HUES48 (cell line): ENCODE results near the gene AKAP10.
"Not testable (repeated sequence)": the region's sequence is repeated elsewhere in the genome, so short reads cannot be mapped to it uniquely, and the experiment has no call there.

Source experiments
- H3K27ac ChIP-seq: one replicate; pipeline ENCODE4 v1.7.0; 2013; ENCODE audit warnings: low read depth, low read length, inconsistent platforms
- H3K27me3 ChIP-seq: 2 replicates; pipeline ENCODE4 v1.6.1; 2013; ENCODE audit warnings: mild to moderate bottlenecking, low read length; ENCODE audit not compliant: control insufficient read depth, insufficient read depth
- H3K36me3 ChIP-seq: 2 replicates; pipeline ENCODE4 v1.6.1; 2013; ENCODE audit warnings: low read length; ENCODE audit not compliant: control insufficient read depth, insufficient read depth
- H3K4me1 ChIP-seq: 2 replicates; pipeline ENCODE4 v1.6.1; 2013; ENCODE audit warnings: mild to moderate bottlenecking, low read length; ENCODE audit not compliant: control insufficient read depth, insufficient read depth
- H3K4me3 ChIP-seq: 2 replicates; pipeline ENCODE4 v1.5.1; 2013; ENCODE audit warnings: mild to moderate bottlenecking, low read depth, low read length
- H3K9ac ChIP-seq: 2 replicates; pipeline ENCODE4 v1.6.1; 2013; ENCODE audit warnings: mild to moderate bottlenecking, low read depth, low read length, moderate library complexity
- H3K9me3 ChIP-seq: 2 replicates; pipeline ENCODE4 v1.6.1; 2013; ENCODE audit warnings: low read length; ENCODE audit not compliant: control insufficient read depth, insufficient read depth

AKAP10 gene

GRCh38 chr17:19890001-19890400, 87.6 kb downstream of the AKAP10 start:
- H3K27ac ChIP-seq, H3K9me3 ChIP-seq, H3K36me3 ChIP-seq, H3K4me3 ChIP-seq, H3K4me1 ChIP-seq, H3K9ac ChIP-seq, H3K27me3 ChIP-seq: not testable (repeated sequence)

- Histone ChIP-seq H3K9ac (no peak overlapping the region), H3K9me3 (no peaks in the 10 kb centered on the region), H3K27me3 (no peaks in the 10 kb centered on the region), H3K4me3 (no peak overlapping the region), H3K36me3 (no peaks in the 10 kb centered on the region), H3K4me1 (no peaks in the 10 kb centered on the region), H3K27ac (no peak overlapping the region)
These were observed 91.5 kb downstream of the AKAP10 start for GRCh38 chr17:19886116-19886515.

- H3K4me1 ChIP-seq, result no peaks in the 10 kb centered on the region
- H3K36me3 ChIP-seq, result no peaks in the 10 kb centered on the region
- H3K27me3 ChIP-seq, result no peaks in the 10 kb centered on the region
- H3K27ac ChIP-seq, result no peak overlapping the region
- no peak overlapping the region for H3K9ac ChIP-seq
- H3K9me3 ChIP-seq, result no peaks in the 10 kb centered on the region
- H3K4me3 ChIP-seq, result no peak overlapping the region
These were observed 94.0 kb downstream of the AKAP10 start for GRCh38 chr17:19883537-19884215.

GRCh38 chr17:19880393-19880792, 97.2 kb downstream of the AKAP10 start:
- Histone ChIP-seq H3K4me3 (no peak overlapping the region), H3K4me1 (no peaks in the 10 kb centered on the region), H3K36me3 (no peaks in the 10 kb centered on the region), H3K9ac (no peak overlapping the region), H3K27ac (no peak overlapping the region), H3K9me3 (no peaks in the 10 kb centered on the region), H3K27me3 (no peaks in the 10 kb centered on the region)

- no peak overlapping the region for H3K9ac ChIP-seq
- no peak overlapping the region for H3K4me3 ChIP-seq
- no peaks in the 10 kb centered on the region for H3K36me3 ChIP-seq
- H3K27ac ChIP-seq, result no peak overlapping the region
- no peaks in the 10 kb centered on the region for H3K27me3 ChIP-seq
- no peaks in the 10 kb centered on the region for H3K4me1 ChIP-seq
- H3K9me3 ChIP-seq, result no peaks in the 10 kb centered on the region
These were observed 100.2 kb downstream of the AKAP10 start for GRCh38 chr17:19877364-19877945.

GRCh38 chr17:19876529-19877161, 101.0 kb downstream of the AKAP10 start:
- H3K9ac ChIP-seq, result no peak overlapping the region
- H3K4me1 ChIP-seq, result no peaks in the 10 kb centered on the region
- no peak overlapping the region for H3K27ac ChIP-seq
- no peaks in the 10 kb centered on the region for H3K27me3 ChIP-seq
- H3K4me3 ChIP-seq, result no peak overlapping the region
- H3K9me3 ChIP-seq, result no peaks in the 10 kb centered on the region
- H3K36me3 ChIP-seq, result no peaks in the 10 kb centered on the region

- no peak overlapping the region for H3K27ac ChIP-seq
- H3K27me3 ChIP-seq, result no peaks in the 10 kb centered on the region
- H3K36me3 ChIP-seq, result no peaks in the 10 kb centered on the region
- no peaks in the 10 kb centered on the region for H3K4me1 ChIP-seq
- no peak overlapping the region for H3K9ac ChIP-seq
- H3K9me3 ChIP-seq, result no peaks in the 10 kb centered on the region
- H3K4me3 ChIP-seq, result no peak overlapping the region
These were observed 103.4 kb downstream of the AKAP10 start for GRCh38 chr17:19874256-19874655.

GRCh38 chr17:19873346-19873745, 104.3 kb downstream of the AKAP10 start:
- Histone ChIP-seq H3K27ac (no peak overlapping the region), H3K4me1 (no peaks in the 10 kb centered on the region), H3K4me3 (no peak overlapping the region), H3K36me3 (no peaks in the 10 kb centered on the region), H3K9ac (no peak overlapping the region), H3K9me3 (no peaks in the 10 kb centered on the region), H3K27me3 (peaks cover 8% of the 10 kb centered on the region)

GRCh38 chr17:19868079-19868395, 109.6 kb downstream of the AKAP10 start:
- H3K9me3 ChIP-seq, result no peaks in the 10 kb centered on the region
- peaks cover 12% of the 10 kb centered on the region for H3K27me3 ChIP-seq
- no peak overlapping the region; the same call in 1 of the 2 replicates for H3K9ac ChIP-seq
- peak overlapping the region; percentile 84 for H3K4me3 ChIP-seq
- H3K36me3 ChIP-seq, result no peaks in the 10 kb centered on the region
- H3K4me1 ChIP-seq, result no peaks in the 10 kb centered on the region
- no peak overlapping the region for H3K27ac ChIP-seq

- no peaks in the 10 kb centered on the region for H3K36me3 ChIP-seq
- no peaks in the 10 kb centered on the region for H3K9me3 ChIP-seq
- H3K4me1 ChIP-seq, result no peaks in the 10 kb centered on the region
- peak within 1 kb of the TSS; percentile 38 for H3K9ac ChIP-seq
- peak within 1 kb of the TSS; percentile 84 for H3K4me3 ChIP-seq
- peaks cover 12% of the 10 kb centered on the region for H3K27me3 ChIP-seq
- peak within 1 kb of the TSS; percentile 17 for H3K27ac ChIP-seq
These were observed 110.1 kb downstream of the AKAP10 start, which contains the start of gene ULK2 for GRCh38 chr17:19867329-19868078. TSS of gene ULK2 (minus strand) at chr17:19867936. CDS start at chr17:19867417, 519 bp downstream.

GRCh38 chr17:19867079-19867328, 110.6 kb downstream of the AKAP10 start:
- Histone ChIP-seq H3K36me3 (no peaks in the 10 kb centered on the region), H3K9me3 (no peaks in the 10 kb centered on the region), H3K4me1 (no peaks in the 10 kb centered on the region), H3K9ac (peak overlapping the region; percentile 38), H3K4me3 (peak overlapping the region; percentile 84), H3K27ac (peak overlapping the region; percentile 17), H3K27me3 (peaks cover 12% of the 10 kb centered on the region)
